ENCODE measurements around the gene VPS41. TPM values are rescaled to one million over a fixed set of nuclear protein-coding genes. Genes with fewer than 3 reads are reported as not detected.

VPS41 gene
- total RNA-seq, 4 donors from 2014 or later = 31.4 to 57.2 (median 49.1) TPM

DNA sequence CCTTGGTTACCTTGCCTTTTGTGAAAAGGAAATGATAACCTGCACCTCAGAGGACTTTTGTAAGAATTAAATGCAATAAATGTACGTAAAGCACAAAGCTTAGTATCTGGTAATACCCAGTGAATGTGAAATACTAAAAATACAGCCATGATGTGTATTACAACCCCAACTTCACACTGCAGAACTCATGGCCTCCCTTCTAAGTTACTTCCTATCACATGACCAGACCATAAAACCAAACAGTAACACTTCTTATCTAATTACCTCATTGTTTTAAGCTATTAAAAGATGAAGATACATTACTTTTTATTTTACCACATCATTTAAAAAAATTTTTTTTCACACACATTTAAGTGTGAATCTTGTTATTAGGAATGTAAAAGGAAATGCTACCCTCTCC, 29.0 kb downstream of the VPS41 start:
- intact Hi-C loops (cut with DNase I) = no loop called here
- H3K36me3 ChIP-seq = no peaks in the 10 kb centered on the region
- no peak for DNase-seq
- H3K27ac ChIP-seq = no peak overlapping the region
- H3K27me3 ChIP-seq = no peaks in the 10 kb centered on the region
- no peaks in the 10 kb centered on the region for H3K9me3 ChIP-seq
- no peak overlapping the region for H3K4me3 ChIP-seq (replicated peaks in 1 of 3)
- WGBS, 2 donors = 51 to 98% methylated on average over 1 of the region's 1 CpG
- no peak for TF ChIP-seq POLR2A (IDR thresholded peaks at IDR 0.05)
- no peak for TF ChIP-seq CTCF (IDR thresholded peaks at IDR 0.05)
- H3K4me1 ChIP-seq = no peaks in the 10 kb centered on the region

GRCh38 chr7:38878694-38879457, 30.1 kb downstream of the VPS41 start:
- Histone ChIP-seq H3K9me3 (no peaks in the 10 kb centered on the region), H3K4me3 (replicated peaks in 1 of 3) (no peak overlapping the region), H3K27ac (no peak overlapping the region), H3K27me3 (no peaks in the 10 kb centered on the region), H3K4me1 (no peaks in the 10 kb centered on the region), H3K36me3 (no peaks in the 10 kb centered on the region)
- DNase-seq = no peak
- TF ChIP-seq CTCF (IDR thresholded peaks at IDR 0.05) = no peak
- no peak for TF ChIP-seq POLR2A (IDR thresholded peaks at IDR 0.05)
- intact Hi-C loops (cut with DNase I) = no loop called here
- 90% methylated on average over 8 of the region's 8 CpGs for WGBS, 2 donors

DNA sequence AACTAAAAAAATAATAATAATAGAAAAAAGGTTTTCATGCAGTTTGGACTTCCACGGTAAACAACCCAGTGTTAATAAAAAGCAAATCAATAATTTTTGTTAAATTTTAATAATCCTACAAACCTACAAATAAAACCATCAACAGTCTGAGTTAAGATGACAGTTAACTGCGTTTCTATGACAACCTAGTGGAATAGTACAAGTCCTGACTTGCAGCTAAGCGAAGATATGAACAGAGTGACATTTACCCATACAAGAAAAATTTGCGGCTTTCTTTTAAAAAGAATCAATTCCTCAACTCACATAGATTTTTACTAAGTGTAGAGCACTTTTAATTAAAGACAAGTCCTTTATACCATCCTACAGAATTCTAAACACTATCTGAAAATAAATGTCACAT, 35.6 kb downstream of the VPS41 start:
- Histone ChIP-seq H3K36me3 (no peaks in the 10 kb centered on the region), H3K27me3 (no peaks in the 10 kb centered on the region), H3K27ac (no peak overlapping the region), H3K4me3 (replicated peaks in 1 of 3) (no peak overlapping the region), H3K9me3 (no peaks in the 10 kb centered on the region), H3K4me1 (no peaks in the 10 kb centered on the region)
- no peak for TF ChIP-seq CTCF (IDR thresholded peaks at IDR 0.05)
- no peak for TF ChIP-seq POLR2A (IDR thresholded peaks at IDR 0.05)
- intact Hi-C loops (cut with DNase I) = no loop called here
- WGBS, 2 donors = 95 to 96% methylated on average over 4 of the region's 4 CpGs
- no peak for DNase-seq

DNA sequence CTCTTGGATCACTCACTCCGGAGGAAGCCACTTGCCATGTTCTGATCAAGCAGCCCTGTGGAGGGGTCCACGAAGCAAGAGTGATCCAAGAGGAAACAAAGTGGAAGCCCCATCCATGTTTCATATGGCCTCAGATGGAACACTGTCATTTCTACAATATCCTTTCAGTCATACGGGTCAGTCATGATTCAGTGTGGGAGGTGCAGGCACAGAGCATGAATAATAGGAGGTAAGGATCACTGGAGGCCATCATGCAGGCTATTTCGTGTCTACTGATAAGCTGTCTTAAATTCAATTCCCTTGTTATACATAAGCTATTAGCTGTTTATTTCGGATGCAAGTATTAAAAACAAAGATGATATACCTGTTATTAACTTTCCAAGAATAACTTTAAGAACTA, 36.8 kb downstream of the VPS41 start:
- intact Hi-C loops (cut with DNase I) = no loop called here
- no peaks in the 10 kb centered on the region for H3K9me3 ChIP-seq
- no peak for DNase-seq
- H3K4me1 ChIP-seq = no peaks in the 10 kb centered on the region
- TF ChIP-seq CTCF (IDR thresholded peaks at IDR 0.05) (no peak), POLR2A (IDR thresholded peaks at IDR 0.05) (no peak)
- no peak overlapping the region for H3K4me3 ChIP-seq (replicated peaks in 1 of 3)
- H3K27ac ChIP-seq = no peak overlapping the region
- H3K27me3 ChIP-seq = no peaks in the 10 kb centered on the region
- no peaks in the 10 kb centered on the region for H3K36me3 ChIP-seq
- 89 to 91% methylated on average over 5 of the region's 5 CpGs for WGBS, 2 donors

GRCh38 chr7:38870147-38870546, 38.8 kb downstream of the VPS41 start:
- TF ChIP-seq CTCF (IDR thresholded peaks at IDR 0.05) (no peak), POLR2A (IDR thresholded peaks at IDR 0.05) (no peak)
- Histone ChIP-seq H3K4me3 (replicated peaks in 1 of 3) (no peak overlapping the region), H3K36me3 (no peaks in the 10 kb centered on the region), H3K9me3 (no peaks in the 10 kb centered on the region), H3K4me1 (no peaks in the 10 kb centered on the region), H3K27ac (no peak overlapping the region), H3K27me3 (no peaks in the 10 kb centered on the region)
- intact Hi-C loops (cut with DNase I) = no loop called here
- DNase-seq = no peak
- 86 to 89% methylated on average over 3 of the region's 3 CpGs for WGBS, 2 donors
